GM19099 (cell line): ENCODE measurements around the gene DPP8.

ENCODE experiments used
- POLR2A ChIP-seq: IDR thresholded peaks from 3 replicates; pipeline ENCODE4 v1.6.1; 2011; ENCODE audit warnings: low read depth; ENCODE audit not compliant: insufficient read length; ENCODE audit errors: extremely low read depth

The DPP8 gene

DNA sequence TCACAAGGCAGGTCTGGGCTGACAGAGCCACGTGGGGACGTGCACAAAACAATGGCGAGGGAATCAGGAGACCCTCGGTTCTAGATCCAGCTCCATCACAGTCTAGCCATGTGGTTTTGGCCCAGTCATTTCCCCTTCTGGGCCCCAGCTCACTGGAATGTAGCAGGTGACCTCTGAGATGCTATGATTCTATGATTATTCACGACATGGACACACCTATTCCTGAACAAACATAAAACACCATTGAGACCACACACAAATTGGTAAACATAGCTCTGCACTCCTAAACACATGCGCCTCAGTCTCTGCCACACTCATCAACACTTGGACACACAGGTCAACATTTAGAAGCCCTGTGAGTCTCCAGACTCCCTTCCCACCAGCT, 103.7 kb downstream of the DPP8 start:
- no peak for TF ChIP-seq POLR2A

GRCh38 chr15:65413051-65413759, 104.3 kb downstream of the DPP8 start:
- TF ChIP-seq POLR2A, result no peak

GRCh38 chr15:65412556-65412955, 104.9 kb downstream of the DPP8 start:
- TF ChIP-seq POLR2A, result no peak

GRCh38 chr15:65411465-65412071, 105.9 kb downstream of the DPP8 start:
- no peak for TF ChIP-seq POLR2A

GRCh38 chr15:65410972-65411371, 106.5 kb downstream of the DPP8 start:
- TF ChIP-seq POLR2A, result no peak

- no peak for TF ChIP-seq POLR2A
Observed at GRCh38 chr15:65410036-65410435, 107.5 kb downstream of the DPP8 start.

DNA sequence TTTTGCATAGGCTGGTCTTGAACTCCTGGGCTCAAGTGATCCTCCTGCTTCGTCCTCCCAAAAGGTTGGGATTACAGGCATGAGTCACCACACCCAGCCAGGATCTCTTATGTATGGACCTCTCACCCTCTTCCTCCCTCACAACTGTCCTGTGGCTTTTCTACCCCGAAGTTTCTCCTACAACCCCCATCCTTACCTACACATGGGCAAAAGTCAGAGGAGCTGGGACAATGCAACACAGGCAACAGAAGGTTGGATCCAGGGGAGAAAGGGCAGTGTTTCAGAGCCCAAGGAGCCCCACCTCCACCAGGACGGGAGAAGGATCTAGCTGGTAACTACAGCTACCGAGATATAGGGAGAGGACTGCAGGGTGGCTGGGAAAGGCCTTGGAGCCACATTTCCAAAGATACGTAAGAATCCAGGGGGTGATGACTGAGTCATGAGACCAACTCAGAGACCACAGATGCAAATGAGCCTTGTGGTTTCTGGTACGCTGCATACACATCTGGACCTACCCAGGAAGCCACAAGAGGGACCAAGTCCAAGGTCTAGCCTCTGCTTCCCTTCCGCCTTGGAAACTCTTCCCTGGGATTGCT, 108.4 kb downstream of the DPP8 start:
- TF ChIP-seq POLR2A, result no peak

DNA sequence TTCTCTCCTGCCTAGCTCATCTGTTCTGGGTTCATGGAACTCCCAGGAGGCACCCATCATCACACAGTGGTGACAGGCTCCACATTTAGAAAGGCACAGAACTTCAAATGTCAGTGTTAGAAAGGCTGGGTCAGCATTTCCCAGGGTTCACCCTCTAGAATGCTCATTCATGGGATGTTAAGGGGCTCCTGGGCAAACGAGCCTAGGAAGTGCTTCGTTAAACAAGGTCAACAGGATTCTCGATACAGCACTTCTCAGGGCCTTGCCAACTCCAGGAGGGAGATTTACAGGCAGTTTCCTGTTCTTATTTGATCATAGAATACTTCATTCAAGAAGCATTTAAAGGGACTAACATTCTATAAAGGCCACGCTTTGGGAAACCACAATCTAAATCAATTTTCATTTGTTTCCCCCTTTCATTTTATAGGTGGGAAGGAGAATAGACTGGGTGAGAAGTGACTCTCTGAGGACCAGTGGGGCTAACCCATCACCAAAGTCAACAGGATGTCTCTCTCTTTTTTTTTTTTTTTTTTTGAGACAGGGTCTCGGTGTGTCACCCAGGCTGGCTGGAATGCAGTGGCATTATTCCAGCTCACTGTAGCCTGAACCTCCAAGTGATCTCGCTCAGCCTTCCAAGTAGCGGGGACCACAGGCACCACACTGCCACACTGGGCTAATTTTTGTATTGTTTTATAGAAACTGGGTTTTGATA, 109.0 kb downstream of the DPP8 start:
- TF ChIP-seq POLR2A, result no peak

DNA sequence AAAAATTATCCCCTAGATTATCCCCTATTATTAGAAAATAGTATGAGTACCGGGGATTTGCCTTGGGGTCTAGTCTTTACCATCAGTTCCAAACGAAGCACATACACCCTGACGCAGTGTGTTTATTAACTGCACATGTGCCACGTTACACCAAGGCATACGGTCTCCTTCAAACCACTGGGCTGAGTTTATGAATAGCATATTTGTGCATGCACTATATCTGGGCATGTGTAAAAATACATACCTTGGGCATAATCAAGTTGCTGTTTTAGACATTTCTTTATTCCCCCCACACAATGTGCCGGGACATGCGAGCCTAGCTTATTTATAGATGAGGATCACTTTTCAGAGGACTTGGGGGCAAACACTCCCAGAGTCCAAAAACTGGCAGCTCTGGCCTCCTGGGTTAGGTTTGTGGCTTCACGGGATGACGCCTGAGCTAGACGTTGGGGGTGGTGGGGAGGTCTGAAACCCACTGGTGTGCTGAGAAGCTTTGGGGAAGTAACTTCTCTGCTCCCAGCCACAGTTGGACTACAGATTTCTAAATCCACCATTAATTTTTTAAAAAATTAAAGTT, 111.0 kb downstream of the DPP8 start:
- TF ChIP-seq POLR2A, result no peak

DNA sequence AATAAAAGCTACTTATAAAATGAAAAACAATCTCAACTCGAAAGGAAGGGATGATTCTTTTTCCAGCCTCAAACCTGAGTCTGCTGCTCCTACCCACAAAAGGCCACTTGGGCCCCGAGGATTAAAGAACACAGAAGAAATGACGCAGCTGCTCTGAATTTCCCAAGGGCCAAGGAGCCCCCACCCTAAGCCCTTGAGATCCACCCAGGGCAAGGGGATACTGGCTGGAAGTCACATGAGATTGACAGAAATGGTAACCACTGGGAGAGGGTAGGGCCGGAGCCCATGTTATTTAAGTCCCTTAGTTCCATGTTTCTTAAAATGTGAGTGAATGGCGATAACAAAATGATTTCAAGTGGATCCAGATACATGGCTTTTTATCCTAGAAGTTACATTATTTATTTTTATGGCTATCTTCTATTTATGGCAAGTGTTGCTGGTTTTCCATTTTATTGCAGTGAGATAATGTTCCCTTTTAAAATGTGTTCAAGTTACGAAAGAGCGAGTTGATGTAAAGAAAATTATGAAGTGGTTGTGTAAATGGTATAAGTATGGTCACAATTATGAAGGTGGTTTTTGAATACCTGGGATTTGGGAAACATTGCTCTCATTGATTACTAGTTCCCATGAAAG, 111.6 kb downstream of the DPP8 start:
- TF ChIP-seq POLR2A, result no peak

DNA sequence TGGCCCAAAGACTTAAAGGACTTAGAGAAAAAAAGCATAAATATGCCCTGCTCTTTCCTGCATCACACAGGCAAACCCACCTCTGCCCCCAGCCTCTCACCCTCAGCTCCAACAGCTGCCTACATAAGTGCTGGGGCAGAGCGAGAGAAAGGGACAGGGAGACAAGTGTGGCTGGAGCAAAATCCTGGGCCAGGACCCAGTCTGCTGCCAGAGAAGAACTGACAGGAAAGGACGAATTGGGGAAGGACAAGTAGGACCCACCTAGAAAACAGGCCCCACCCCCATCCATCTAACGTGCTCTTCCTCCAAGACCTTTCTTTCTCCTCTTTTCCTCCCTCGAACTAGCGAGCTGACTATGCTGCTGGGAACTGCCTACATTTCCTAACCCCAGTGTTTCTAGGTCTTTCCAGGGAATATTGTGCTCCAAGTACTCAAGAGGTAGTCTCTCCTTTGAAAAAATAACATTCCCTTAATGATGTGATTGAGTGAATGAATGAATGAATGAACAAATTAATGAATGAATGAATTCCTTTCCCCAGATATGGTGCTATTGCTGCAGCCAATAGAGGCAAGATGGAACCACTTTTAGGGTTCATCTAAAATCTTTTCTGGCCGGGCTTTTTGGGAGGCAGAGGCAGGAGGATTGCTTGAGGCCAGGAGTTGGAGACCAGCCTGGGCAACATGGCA, 113.2 kb downstream of the DPP8 start:
- TF ChIP-seq POLR2A, result no peak

DNA sequence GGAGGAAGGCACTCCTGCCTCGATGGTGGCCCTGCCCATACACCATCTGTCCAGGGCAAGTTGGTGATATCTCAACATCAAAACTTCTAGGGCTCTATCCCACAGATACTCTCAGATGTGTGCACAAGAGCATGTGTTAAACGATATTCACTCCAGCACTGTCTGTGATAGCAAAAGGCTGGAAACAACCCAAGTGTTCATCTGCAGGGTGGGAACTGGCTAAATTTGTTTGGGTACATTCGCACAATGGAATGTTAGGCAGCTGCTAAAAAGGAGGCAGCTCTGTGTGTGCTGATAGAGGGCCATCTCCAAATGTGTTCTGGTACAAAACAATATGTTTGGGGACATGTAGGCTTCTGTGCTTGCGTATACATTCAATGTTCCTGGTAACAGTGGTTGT, 114.5 kb downstream of the DPP8 start:
- no peak for TF ChIP-seq POLR2A

GRCh38 chr15:65401611-65402240, 115.8 kb downstream of the DPP8 start:
- TF ChIP-seq POLR2A, result no peak
